ENCODE data around the gene KLHL1.

Gene KLHL1

GRCh38 chr13:69676286-69676685 is 432.0 kb downstream of the KLHL1 start:
- no peak for DNase-seq

- DNase-seq = no peak
Observed at GRCh38 chr13:69660155-69660554, 448.1 kb downstream of the KLHL1 start.

- DNase-seq = no peak
Observed at GRCh38 chr13:69657676-69658075, 450.6 kb downstream of the KLHL1 start.

GRCh38 chr13:69654392-69654791 is 453.9 kb downstream of the KLHL1 start:
- no peak for DNase-seq

All from activated CD4-positive, CD25-positive, alpha-beta regulatory T cell treated with anti-CD3 and anti-CD28 coated beads, Interleukin-2, amount 50 U/mL, for 72 hours (primary cell).